Choroid plexus epithelial cell (primary cell): Measurements from ENCODE around the gene SPPL3.

Experiments
- DNase-seq: peaks from one replicate; pipeline ENCODE4 v3.0.0-alpha.2; 2010; ENCODE audit warnings: low read depth
- H3K4me3 ChIP-seq: 2 replicates; pipeline ENCODE4 v1.5.1; 2011; ENCODE audit warnings: low read depth, mild to moderate bottlenecking, control low read depth, low read length, moderate library complexity
- CTCF ChIP-seq: conservative IDR thresholded peaks from 2 replicates; pipeline ENCODE4 v1.5.1; 2011; ENCODE audit warnings: low read depth, mild to moderate bottlenecking, control low read depth, inconsistent platforms, low read length, moderate library complexity

The SPPL3 gene

GRCh38 chr12:120865098-120865497 lies 39.1 kb downstream of the SPPL3 start:
- TF ChIP-seq CTCF = no peak
- no peak for DNase-seq
- H3K4me3 ChIP-seq = no peak overlapping the region

- TF ChIP-seq CTCF = no peak
- DNase-seq = no peak
Observed at GRCh38 chr12:120862664-120863063, 41.5 kb downstream of the SPPL3 start.

GRCh38 chr12:120861074-120861795 lies 42.9 kb downstream of the SPPL3 start:
- no peak for TF ChIP-seq CTCF
- H3K4me3 ChIP-seq = no peak overlapping the region
- DNase-seq = no peak

More at GRCh38 chr12:120862664-120863063, 41.5 kb downstream of the SPPL3 start:
- H3K4me3 ChIP-seq = no peak overlapping the region

- no peak for DNase-seq
- H3K4me3 ChIP-seq = no peak overlapping the region
- no peak for TF ChIP-seq CTCF
Observed at GRCh38 chr12:120858306-120859088, 45.7 kb downstream of the SPPL3 start.

GRCh38 chr12:120856980-120857379 lies 47.2 kb downstream of the SPPL3 start:
- peak; percentile 63 for TF ChIP-seq CTCF
- DNase-seq = no peak
- H3K4me3 ChIP-seq = no peak overlapping the region

- no peak overlapping the region for H3K4me3 ChIP-seq
- no peak for TF ChIP-seq CTCF
- DNase-seq = no peak
Observed at GRCh38 chr12:120855823-120856588, 48.2 kb downstream of the SPPL3 start.
